DMS153 (cell line): Measurements from ENCODE around the gene RARA.

ENCODE experiments used
- DNase-seq: peaks from one replicate; lab custom pipeline; 2025; lab: John Stamatoyannopoulos, UW

RARA gene

GRCh38 chr17:40316571-40317344 is 7.8 kb downstream of the RARA start:
- DNase-seq = no peak

DNA sequence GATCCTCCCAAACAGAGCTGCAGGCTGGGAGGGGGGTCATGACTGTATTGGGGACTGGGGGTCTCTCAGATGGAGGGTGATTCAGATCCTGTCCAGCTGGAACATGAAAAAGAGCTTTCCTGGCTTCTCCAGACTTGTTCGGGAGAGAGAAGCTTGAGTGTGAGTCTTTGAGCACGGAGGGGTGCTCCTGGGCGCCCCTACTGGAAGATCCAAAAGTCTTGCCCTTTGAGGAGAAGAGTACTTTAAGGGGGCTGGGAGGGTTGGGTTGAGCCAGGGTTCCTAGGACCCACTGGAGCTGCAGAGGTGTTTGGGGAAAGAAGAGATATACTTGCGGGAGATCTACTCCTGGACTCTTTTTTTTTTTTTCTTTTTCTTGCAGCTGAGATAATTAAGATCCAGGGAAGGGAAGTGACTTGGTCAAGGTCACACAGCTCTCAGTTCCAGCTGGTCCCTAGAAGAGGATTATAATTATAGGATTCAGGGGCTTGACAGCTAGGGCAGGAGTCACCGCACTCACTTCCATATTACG is 8.4 kb downstream of the RARA start:
- DNase-seq = no peak

GRCh38 chr17:40317880-40318829 is 9.2 kb downstream of the RARA start:
- DNase-seq = peak; percentile 77

DNA sequence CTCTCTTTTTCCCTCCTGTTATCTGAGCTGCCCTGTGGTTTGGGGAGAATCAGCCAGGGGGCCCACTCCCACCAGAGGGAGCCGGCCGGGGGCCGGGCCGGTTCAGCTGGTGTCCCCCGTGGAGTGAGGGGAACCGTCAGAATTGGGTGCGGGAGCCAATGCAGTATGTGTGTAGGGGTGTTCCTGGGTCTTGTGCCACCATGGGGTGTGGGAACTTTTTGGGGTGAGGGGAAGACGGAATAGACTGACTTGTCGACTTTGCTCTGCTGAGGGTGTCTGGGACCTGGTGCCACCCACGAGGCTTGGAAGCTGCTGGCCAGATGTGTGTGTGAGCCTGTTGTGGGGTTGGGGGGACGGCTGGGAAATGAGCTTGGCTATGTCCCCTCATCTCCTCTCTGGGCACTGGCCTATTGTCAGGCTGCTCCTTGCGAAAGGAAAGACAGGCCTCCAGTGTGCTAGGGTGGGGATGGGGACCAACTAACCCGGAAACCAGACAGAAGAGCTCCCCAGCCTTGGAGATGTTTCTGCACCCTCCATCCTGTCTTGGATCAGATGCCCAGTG is 9.9 kb downstream of the RARA start:
- DNase-seq = no peak

DNA sequence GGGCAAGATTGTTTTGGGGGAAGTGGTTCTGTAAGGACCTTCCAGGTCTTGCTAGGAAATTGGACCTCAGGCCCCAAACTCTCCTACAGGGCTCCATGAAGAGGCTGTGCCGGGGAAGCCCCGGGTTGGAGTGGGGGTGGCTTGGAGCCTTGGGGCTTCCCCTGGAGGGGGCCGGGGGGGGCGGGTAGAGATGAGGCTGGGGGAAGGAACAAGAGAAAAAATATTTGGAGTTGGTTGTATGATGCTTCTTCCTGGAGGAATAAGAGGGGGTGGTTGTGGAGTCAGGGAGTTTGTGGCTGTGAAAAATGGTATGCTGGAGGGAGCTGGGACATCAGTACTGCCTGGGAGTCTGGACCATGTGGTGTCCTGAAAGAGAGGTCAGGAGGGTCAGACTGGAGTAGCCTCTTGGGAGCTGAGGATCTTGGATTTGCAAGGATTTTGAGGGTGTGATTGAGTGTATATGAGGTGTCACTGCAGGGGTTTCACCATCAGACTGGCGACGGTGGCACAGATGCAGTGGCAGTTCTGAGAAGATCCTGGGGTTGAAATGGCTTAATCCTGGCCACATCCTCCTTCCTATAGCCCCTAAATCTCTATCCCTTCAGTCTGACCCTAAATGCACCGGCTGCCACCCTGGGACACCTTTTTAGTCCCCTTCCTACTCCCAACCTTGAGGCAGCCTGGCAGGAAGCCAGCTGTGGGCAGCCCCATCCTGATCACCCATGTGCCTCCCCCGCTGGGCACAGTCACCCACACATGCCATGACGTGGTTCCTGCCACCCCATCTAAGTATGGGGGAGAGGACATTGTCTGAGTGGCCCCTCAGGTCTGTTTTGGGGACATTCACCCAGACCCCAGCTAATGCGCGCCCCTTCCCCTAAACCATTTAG is 10.9 kb downstream of the RARA start:
- DNase-seq = no peak

- DNase-seq = no peak
These were observed 12.0 kb downstream of the RARA start for GRCh38 chr17:40320756-40321523.

- DNase-seq = no peak
These were observed 12.5 kb downstream of the RARA start for GRCh38 chr17:40321524-40321929.

DNA sequence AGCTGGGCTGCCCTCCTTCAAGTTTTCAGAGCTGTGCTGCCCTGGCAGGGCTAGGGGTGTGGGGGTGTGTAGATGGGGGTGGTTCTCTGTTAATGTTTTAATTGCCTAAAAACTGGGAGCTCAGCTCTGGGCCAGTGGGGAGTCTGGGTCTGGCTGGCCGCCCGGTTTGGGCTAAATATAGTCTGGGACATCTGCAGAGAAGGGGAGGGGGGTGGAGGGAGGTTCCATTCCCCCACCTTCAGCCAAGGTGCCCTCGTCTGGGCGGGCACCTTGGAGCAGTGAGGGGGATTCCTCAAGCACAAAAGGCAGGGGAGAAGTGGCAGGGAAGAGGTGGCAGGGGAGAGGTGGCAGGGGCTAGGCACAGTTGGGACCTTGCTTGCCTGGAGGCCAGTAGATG is 13.0 kb downstream of the RARA start:
- no peak for DNase-seq

DNA sequence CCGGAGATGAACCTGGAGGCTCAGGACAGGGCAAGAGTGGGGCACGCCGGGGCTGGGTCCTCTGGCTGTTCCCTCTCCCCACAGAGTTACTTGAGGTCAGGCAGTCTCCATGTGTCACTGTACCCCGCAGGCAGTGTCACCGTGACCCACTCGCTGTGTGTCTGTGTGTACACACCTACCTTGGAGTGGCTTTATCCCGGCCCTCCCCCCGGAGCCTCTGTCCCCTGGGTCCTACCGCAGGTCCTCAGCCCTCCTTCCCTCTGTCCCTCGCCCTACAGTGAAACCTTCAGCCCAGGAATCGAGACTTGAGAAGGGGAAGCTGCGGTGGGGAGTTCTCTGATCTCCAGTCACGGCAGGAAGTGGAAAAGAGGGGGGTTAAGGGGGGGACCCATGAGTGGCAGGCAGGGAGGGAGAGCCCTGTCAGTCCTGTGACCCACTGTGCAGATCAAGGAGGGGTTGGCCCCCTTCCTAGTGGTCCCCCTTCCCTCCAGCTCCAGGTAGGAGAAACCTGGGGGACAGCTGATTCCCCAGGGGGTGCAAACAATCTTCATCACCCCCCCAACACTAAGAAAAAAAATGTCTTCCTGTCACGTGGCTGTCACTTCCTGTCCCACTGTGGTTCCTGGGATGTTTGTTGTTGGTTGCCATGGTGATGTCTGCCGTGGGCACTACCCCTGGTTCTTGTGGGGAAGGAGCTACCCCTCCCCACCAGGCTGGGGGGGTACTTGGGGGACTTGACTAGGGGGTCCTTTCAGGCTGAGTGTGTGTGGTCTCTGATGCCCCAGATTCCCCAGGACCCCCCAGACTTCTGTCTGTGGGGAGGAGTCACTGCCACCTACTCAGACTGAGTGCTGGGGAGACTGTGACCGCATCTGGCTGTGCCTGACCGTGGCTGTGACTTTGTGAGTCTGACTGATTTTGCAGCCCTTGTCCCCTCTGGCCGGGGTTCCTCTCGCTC is 13.7 kb downstream of the RARA start:
- DNase-seq = peak; percentile 36

- DNase-seq = no peak
These were observed 14.7 kb downstream of the RARA start for GRCh38 chr17:40323391-40324381.

DNA sequence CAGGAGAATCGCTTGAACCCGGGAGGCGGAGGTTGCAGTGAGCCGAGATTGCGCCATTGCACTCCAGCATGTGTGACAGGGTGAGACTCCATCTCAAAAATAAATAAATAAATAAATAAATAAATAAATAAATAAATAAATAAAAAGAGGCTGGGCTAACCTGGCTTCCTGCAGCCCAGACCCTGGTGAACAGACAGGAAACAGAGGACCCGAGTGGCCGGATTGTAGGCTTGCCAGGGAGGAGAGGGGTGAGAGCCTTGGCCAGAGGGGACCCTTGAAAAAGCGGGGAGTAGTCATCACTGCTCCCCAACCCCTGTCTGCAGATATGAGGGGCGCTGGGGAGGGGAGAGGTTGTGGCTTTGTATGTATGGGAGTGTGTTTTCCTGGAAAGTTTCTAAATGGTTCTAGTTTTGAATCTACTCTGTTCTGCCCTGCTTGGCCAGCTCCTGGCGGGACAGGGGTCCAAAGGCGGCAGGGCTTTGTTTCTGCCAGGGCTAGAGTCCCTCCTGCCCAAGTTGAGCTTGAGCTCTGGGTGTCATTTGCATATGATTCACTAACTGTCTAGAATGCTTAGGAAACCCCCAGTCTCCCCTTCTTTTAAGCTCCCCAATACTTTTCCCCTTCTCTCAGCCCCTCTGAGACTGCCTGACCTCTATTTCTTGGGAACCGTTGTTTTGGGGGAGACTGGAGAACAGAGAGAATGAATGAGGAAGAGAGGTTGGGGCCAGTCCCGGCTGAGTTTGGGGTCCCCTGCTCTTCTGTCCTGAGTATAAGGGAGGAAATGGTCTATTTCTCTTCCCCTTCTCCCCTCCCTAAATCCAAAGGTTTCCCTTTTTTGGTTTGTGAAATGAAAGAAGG is 16.4 kb downstream of the RARA start:
- DNase-seq = no peak

DNA sequence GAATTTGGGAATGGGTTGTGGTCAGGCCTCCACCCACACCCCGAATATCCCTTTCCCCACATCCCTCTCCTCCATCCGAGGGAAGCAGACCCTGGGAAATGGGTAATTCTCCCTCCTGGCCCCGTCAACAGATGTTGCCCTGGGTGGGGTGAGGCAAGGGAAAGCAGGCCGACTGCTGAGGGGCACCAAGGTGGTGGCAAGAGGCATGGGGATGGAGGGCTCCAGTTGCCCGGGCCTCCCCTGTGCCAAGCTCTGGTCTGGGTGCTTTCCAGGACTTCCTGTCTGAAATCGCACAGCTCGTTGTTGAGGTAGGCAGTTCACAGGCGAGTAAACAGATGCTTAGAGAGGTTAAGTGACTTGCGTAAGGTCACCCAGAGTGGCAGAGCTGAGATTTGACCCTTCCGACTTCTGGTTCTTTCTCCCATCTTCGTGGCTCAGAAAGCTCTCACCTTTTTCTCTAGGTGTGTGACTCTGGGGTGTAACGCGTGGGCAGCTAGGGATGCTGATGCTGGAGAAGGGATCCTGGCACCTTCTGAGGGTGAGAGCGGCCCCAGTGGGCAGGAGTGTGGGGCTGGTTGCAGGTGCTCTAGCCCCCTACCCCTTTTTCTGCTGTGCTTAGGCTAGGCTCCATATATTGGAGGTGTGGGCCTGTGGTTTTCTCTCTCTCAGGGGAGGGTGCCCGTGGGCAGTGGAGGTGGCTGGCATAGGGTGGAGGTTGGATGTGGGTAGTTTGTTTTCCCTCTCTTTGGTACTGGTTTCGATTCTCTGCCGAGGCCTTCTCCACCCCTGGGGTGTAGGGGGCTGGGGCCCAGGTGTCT is 17.2 kb downstream of the RARA start:
- DNase-seq = no peak

GRCh38 chr17:40326832-40327199 is 17.8 kb downstream of the RARA start:
- no peak for DNase-seq

GRCh38 chr17:40327244-40327729 is 18.3 kb downstream of the RARA start:
- no peak for DNase-seq

- no peak for DNase-seq
These were observed 18.9 kb downstream of the RARA start for GRCh38 chr17:40327735-40328385.

- DNase-seq = no peak
These were observed 19.4 kb downstream of the RARA start for GRCh38 chr17:40328386-40328766.
